Spleen (tissue), 7 donors: Measurements from ENCODE around the gene MED12L.
A peak's percentile ranks its signal among the peaks of the same experiment; 100 is the strongest.

Source experiments
- CTCF ChIP-seq, 11 experiments: fragments of 200-600 bp in 7 of 11; fragments of 450-650 bp in 4 of 11; sonication (generic) in 4 of 11; IDR thresholded peaks in 8 of 11; conservative IDR thresholded peaks in 3 of 11; 1 replicate in 7 of 11; 2 replicates in 4 of 11; pipeline versions ENCODE4 v1.4.0 to v1.8.0; 2016 to 2021; ENCODE audit warnings: antibody characterized with exemption in 11 of 11, inconsistent platforms in 4 of 11, mild to moderate bottlenecking in 1 of 11
- POLR2A ChIP-seq, 3 donors: fragments of 450-650 bp; IDR thresholded peaks; one replicate each; pipeline ENCODE4 v1.5.1; 2017; ENCODE audit warnings: antibody characterized with exemption in 3 of 3, mild to moderate bottlenecking in 1 of 3
- donor health status: DM: no; HTN: no; CAD: no; lungs with moderate emphysema.
- donor health status: DM: no; HTN: no; CAD: no.
- donor health status: DM: no; HTN: no; CAD: no.

DNA sequence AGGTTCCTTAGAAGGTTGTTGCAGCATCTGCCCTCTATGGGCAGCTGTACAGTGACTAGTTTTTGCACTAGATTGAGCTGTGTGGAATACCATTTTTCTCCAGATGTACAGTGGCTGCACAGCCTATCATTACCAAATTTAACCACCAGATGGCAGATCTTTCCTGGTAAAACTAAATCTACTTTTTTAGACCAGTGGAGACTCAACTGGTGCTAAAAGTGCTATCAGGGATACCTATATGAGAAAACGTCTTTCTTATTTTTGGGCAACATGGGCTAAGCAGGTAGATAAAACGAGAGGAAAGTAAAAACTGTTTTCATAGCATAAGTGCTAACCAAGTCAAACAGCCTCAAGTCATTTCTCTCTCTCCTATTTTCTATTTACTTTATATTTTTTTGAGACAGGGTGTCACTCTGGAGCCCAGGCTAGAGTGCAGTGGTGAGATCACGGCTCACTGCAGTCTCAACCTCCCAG lies 354.2 kb downstream of the MED12L start:
- TF ChIP-seq POLR2A (IDR thresholded peaks at IDR 0.05) (no peak), CTCF (IDR thresholded peaks at IDR 0.05 in 8 of 11, conservative IDR thresholded peaks at IDR 0.05 in 3 of 11) (peak; percentile 49 to 88 (median 80))
